Gastroesophageal sphincter (tissue), 3 donors: ENCODE data around the gene ADGRG4.

Source experiments
- CTCF ChIP-seq, 4 experiments: fragments of 200-600 bp in 2 of 4; fragments of 450-650 bp in 2 of 4; sonication (generic) in 1 of 4; IDR thresholded peaks; one replicate each; pipeline ENCODE4 v1.5.1; 2017 to 2019; ENCODE audit warnings: antibody characterized with exemption in 4 of 4, mild to moderate bottlenecking in 2 of 4, moderate library complexity in 2 of 4
- EP300 ChIP-seq: sonication (generic); formaldehyde crosslinking; IDR thresholded peaks from one replicate; pipeline ENCODE4 v1.6.1; 2017; ENCODE audit warnings: antibody characterized with exemption, mild to moderate bottlenecking
- POLR2A ChIP-seq, 2 donors: fragments of 450-650 bp; IDR thresholded peaks; one replicate each; pipeline ENCODE4 v1.6.1; 2017; ENCODE audit warnings: antibody characterized with exemption in 2 of 2, mild to moderate bottlenecking in 2 of 2, moderate library complexity in 1 of 2
- POLR2AphosphoS5 ChIP-seq: sonication (generic); formaldehyde crosslinking; IDR thresholded peaks from one replicate; pipeline ENCODE4 v1.6.1; 2017; ENCODE audit warnings: antibody characterized with exemption

GRCh38 chrX:136310411-136310810 lies 9.6 kb downstream of the ADGRG4 start:
- no peak for TF ChIP-seq POLR2AphosphoS5
- TF ChIP-seq CTCF (IDR thresholded peaks at IDR 0.05): no peak
- no peak for TF ChIP-seq POLR2A (IDR thresholded peaks at IDR 0.05)
- no peak for TF ChIP-seq EP300
